GM12878 (cell line): ENCODE data around the gene FAAP100. TPM values are rescaled to one million over a fixed set of nuclear protein-coding genes. Genes with fewer than 3 reads are reported as not detected.

Experiments
- ATF7 ChIP-seq: fragments of 450-650 bp; IDR thresholded peaks from 2 replicates; pipeline ENCODE4 v1.6.1; 2016; ENCODE audit warnings: low read depth, mild to moderate bottlenecking
- BHLHE40 ChIP-seq, 2 experiments: fragments of 450-650 bp in 1 of 2; IDR thresholded peaks; 2 replicates each; pipeline ENCODE4 v1.6.1; 2011 to 2017; ENCODE audit warnings: low read depth in 2 of 2, borderline replicate concordance in 1 of 2, improper control_type of control experiment in 1 of 2, low read length in 1 of 2, mild to moderate bottlenecking in 1 of 2
- CHD2 ChIP-seq: IDR thresholded peaks from 2 replicates; pipeline ENCODE4 v1.6.1; 2011; ENCODE audit warnings: low read depth, low read length, improper control_type of control experiment, borderline replicate concordance
- DPF2 ChIP-seq: fragments of 450-650 bp; IDR thresholded peaks from 2 replicates; pipeline ENCODE4 v1.6.1; 2017; ENCODE audit warnings: mild to moderate bottlenecking
- GATAD2B ChIP-seq: fragments of 450-650 bp; conservative IDR thresholded peaks from 2 replicates; pipeline ENCODE4 v1.6.1; 2017; ENCODE audit warnings: low read depth, mild to moderate bottlenecking, moderate library complexity
- HDAC6 ChIP-seq: fragments of 200-600 bp; sonication (generic); IDR thresholded peaks from one replicate; pipeline ENCODE4 v1.8.0; 2017; ENCODE audit warnings: antibody characterized with exemption; ENCODE audit not compliant: unreplicated experiment
- LARP7 ChIP-seq: fragments of 450-650 bp; IDR thresholded peaks from 2 replicates; pipeline ENCODE4 v1.6.1; 2017; ENCODE audit warnings: mild to moderate bottlenecking
- MEF2A ChIP-seq: IDR thresholded peaks from 2 replicates; pipeline ENCODE4 v1.6.1; 2011; ENCODE audit warnings: low read depth, mild to moderate bottlenecking, low read length, moderate library complexity; ENCODE audit not compliant: insufficient read depth
- MTA2 ChIP-seq: fragments of 450-650 bp; IDR thresholded peaks from 2 replicates; pipeline ENCODE4 v1.6.1; 2016; ENCODE audit warnings: low read depth, mild to moderate bottlenecking, moderate library complexity
- NR2F1 ChIP-seq: fragments of 450-650 bp; conservative IDR thresholded peaks from 2 replicates; pipeline ENCODE4 v1.6.1; 2017; ENCODE audit warnings: mild to moderate bottlenecking
- PAX5 ChIP-seq: IDR thresholded peaks from 2 replicates; pipeline ENCODE4 v1.6.1; 2011; ENCODE audit warnings: low read depth, low read length, borderline replicate concordance
- POLR2AphosphoS2 ChIP-seq: IDR thresholded peaks from 2 replicates; pipeline ENCODE4 v1.6.1; 2011; ENCODE audit warnings: low read depth, mild to moderate bottlenecking, low read length, improper control_type of control experiment, moderate library complexity
- POLR2AphosphoS5 ChIP-seq: IDR thresholded peaks from 2 replicates; pipeline ENCODE4 v1.6.1; 2011; ENCODE audit warnings: mild to moderate bottlenecking, low read length, inconsistent platforms
- RB1 ChIP-seq: fragments of 450-650 bp; formaldehyde crosslinking; IDR thresholded peaks from 2 replicates; pipeline ENCODE4 v1.6.1; 2017; ENCODE audit warnings: mild to moderate bottlenecking, borderline replicate concordance
- SMAD5 ChIP-seq: IDR thresholded peaks from 2 replicates; pipeline ENCODE4 v1.6.1; 2016; ENCODE audit warnings: antibody characterized with exemption, low read depth
- SRF ChIP-seq, 2 experiments: IDR thresholded peaks; 2 replicates each; pipeline ENCODE4 v1.6.1; 2011; ENCODE audit warnings: low read depth in 2 of 2, low read length in 2 of 2, mild to moderate bottlenecking in 1 of 2, moderate library complexity in 1 of 2
- TCF12 ChIP-seq: IDR thresholded peaks from 2 replicates; pipeline ENCODE4 v1.6.1; 2011; ENCODE audit warnings: low read depth, mild to moderate bottlenecking, low read length
- TCF3 ChIP-seq: IDR thresholded peaks from 2 replicates; pipeline ENCODE4 v1.6.1; 2012; ENCODE audit warnings: low read depth, mild to moderate bottlenecking, low read length, borderline replicate concordance; ENCODE audit not compliant: insufficient read depth
- YY1 ChIP-seq: IDR thresholded peaks from 2 replicates; pipeline ENCODE4 v1.6.1; 2011; ENCODE audit warnings: low read depth, mild to moderate bottlenecking, low read length
- ZNF24 ChIP-seq: fragments of 450-650 bp; IDR thresholded peaks from 2 replicates; pipeline ENCODE4 v1.6.1; 2017; ENCODE audit warnings: antibody characterized with exemption, mild to moderate bottlenecking
- ZNF592 ChIP-seq: fragments of 450-650 bp; IDR thresholded peaks from 2 replicates; pipeline ENCODE4 v1.6.1; 2017; ENCODE audit warnings: mild to moderate bottlenecking, moderate library complexity
- polyA plus RNA-seq, 11 experiments: library from polyadenylated mRNA; depleted of rRNA in 4 of 11; unstranded in 6 of 11; stranded (reverse) in 5 of 11; fragments of >200 nt; fragmentation: Nextera tagmentation in 4 of 11; fragmentation: Illumina TruSeq in 1 of 11; extraction: Ambion mirVana in 4 of 11; extraction: Trizol in 1 of 11; gene quantifications; 1 replicate in 1 of 11; 2 replicates in 10 of 11; pipeline versions ENCODE4 v1.2.1 to v1.2.3, GENCODE V29; 2011 to 2016; ENCODE audit warnings: inconsistent platforms in 2 of 11, missing spikeins in 2 of 11, low read depth in 1 of 11
- total RNA-seq, 4 experiments: library from RNA; depleted of rRNA in 3 of 4; stranded (reverse); fragments of >200 nt in 3 of 4; fragmentation: Illumina TruSeq in 1 of 4; extraction: Trizol in 1 of 4; gene quantifications; 2 replicates each; pipeline versions ENCODE4 v1.2.1 to v1.2.3, GENCODE V29; 2013 to 2021
- TF ChIP-seq, protein P1 (sequence below): fragments of 450-650 bp; IDR thresholded peaks from 2 replicates; pipeline ENCODE4 v1.6.1; 2016; ENCODE audit warnings: mild to moderate bottlenecking
- TF ChIP-seq, protein P2 (sequence below): fragments of 450-650 bp; conservative IDR thresholded peaks from 2 replicates; pipeline ENCODE4 v1.6.1; 2017; ENCODE audit warnings: mild to moderate bottlenecking, moderate library complexity

The FAAP100 gene
- total and polyA plus RNA-seq, 10 of the 15 experiments (the other 5 are each of a cell fraction or from before 2014, with no cell fraction given) = 0.11 to 46.2 (median 17.1) TPM

DNA sequence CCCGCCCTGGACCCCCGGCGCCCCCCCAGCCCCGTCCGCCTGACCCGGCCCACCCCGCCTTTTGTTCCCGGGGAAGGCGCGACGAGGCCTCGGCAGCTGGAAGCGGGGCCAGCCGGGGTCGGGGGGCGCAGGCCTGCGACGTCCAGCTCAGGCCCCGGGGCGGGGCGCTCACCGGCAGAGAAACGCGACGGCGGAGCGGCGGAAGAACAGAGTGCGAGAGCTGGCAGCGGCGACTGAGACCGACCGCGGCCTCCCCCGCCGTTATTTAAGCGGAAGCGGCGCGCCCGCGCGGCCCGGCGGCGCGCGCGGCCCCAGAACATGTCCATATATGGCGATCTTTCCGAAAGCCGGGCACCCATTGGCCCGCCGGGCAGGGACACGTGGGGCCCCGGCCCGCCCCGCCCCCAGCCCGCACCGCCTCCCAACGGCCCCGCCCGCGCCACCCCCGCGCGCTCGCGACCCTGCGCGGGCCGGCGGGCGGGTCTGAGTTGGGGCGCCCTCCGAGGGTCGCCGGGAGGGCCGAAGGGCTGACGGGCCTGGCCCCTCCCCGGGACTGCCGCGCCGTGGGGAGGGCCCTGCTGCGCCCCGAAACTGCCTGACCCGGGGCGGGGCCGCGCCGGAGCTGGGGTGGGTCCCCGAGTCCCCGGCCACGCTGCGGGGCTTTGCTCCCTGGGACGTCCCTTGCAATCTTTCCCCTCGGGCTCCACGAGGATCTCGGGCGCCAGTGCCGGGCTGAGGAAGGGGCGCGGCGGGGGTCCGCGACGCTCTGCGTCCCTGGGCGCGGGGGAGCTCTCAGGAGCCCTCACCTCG is 39.4 kb downstream of the FAAP100 start, which contains the start of gene ACTG1 (continued):
- TF ChIP-seq BHLHE40 (IDR thresholded peaks at IDR 0.05; ENCODE audit: borderline replicate concordance in 1 of 2, low read depth in 2 of 2, low read length in 1 of 2) (peak in 1 of 2 experiments; percentile 49; a peak in 2 of 4 replicates), YY1 (peak; percentile 76), HDAC6 (peak; percentile 85), ZNF592 (0 out of 2 replicates have a peak, but pooled peaks have one; percentile 36), TCF12 (peak; percentile 86; the same call in 1 of the 2 replicates), ATF7 (no peak), LARP7 (0 out of 2 replicates have a peak, but pooled peaks have one; percentile 29), MEF2A (peak; percentile 58; the same call in 1 of the 2 replicates), RB1 (no peak), POLR2AphosphoS2 (peak; percentile 99), PAX5 (peak; percentile 9; the same call in 1 of the 2 replicates), DPF2 (0 out of 2 replicates have a peak, but pooled peaks have one; percentile 44), SRF (IDR thresholded peaks at IDR 0.05; ENCODE audit: low read depth in 2 of 2, low read length in 2 of 2) (peak; percentile 96 to 99), TCF3 (peak; percentile 86), GATAD2B (peak; percentile 98), CHD2 (peak; percentile 50; the same call in 1 of the 2 replicates), NR2F1 (peak; percentile 66; the same call in 1 of the 2 replicates), POLR2AphosphoS5 (peak; percentile 92), MTA2 (no peak), SMAD5 (peak; percentile 98), ZNF24 (no peak)
- TF ChIP-seq, protein P1, sequence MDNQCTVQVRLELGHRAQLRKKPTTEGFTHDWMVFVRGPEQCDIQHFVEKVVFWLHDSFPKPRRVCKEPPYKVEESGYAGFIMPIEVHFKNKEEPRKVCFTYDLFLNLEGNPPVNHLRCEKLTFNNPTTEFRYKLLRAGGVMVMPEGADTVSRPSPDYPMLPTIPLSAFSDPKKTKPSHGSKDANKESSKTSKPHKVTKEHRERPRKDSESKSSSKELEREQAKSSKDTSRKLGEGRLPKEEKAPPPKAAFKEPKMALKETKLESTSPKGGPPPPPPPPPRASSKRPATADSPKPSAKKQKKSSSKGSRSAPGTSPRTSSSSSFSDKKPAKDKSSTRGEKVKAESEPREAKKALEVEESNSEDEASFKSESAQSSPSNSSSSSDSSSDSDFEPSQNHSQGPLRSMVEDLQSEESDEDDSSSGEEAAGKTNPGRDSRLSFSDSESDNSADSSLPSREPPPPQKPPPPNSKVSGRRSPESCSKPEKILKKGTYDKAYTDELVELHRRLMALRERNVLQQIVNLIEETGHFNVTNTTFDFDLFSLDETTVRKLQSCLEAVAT = no peak
- TF ChIP-seq, protein P2, sequence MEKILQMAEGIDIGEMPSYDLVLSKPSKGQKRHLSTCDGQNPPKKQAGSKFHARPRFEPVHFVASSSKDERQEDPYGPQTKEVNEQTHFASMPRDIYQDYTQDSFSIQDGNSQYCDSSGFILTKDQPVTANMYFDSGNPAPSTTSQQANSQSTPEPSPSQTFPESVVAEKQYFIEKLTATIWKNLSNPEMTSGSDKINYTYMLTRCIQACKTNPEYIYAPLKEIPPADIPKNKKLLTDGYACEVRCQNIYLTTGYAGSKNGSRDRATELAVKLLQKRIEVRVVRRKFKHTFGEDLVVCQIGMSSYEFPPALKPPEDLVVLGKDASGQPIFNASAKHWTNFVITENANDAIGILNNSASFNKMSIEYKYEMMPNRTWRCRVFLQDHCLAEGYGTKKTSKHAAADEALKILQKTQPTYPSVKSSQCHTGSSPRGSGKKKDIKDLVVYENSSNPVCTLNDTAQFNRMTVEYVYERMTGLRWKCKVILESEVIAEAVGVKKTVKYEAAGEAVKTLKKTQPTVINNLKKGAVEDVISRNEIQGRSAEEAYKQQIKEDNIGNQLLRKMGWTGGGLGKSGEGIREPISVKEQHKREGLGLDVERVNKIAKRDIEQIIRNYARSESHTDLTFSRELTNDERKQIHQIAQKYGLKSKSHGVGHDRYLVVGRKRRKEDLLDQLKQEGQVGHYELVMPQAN = peak; percentile 40
